HG02938 (cell line): ENCODE results near the gene CNKSR3.
A peak's percentile ranks its signal among the peaks of the same experiment; 100 is the strongest.

Experiments
- ATAC-seq: cut with Tn5 transposase; IDR thresholded peaks from one replicate; pipeline ENCODE4 v1.9.1; 2021; ENCODE audit warnings: mild to moderate bottlenecking, moderate library complexity; ENCODE audit not compliant: unreplicated experiment

Gene CNKSR3

DNA sequence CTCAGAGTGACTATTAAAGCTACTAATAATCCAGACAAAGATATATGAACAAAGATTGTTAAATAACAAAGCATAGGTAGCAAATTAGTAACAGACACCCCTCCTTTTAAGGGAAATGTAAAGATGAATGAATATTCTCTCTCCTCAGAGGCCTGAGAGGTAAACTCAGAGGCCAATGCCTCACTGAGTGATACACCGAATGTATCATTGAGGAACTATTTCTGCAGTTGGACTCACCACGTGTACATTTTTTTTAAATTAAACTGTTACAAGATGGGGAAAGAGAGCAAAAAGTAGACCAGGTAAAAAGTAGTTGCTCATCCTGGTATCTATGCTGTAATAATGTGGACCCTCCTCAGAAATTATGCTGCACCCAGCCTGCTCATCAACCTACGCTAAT, 81.6 kb downstream of the CNKSR3 start:
- no peak for ATAC-seq

DNA sequence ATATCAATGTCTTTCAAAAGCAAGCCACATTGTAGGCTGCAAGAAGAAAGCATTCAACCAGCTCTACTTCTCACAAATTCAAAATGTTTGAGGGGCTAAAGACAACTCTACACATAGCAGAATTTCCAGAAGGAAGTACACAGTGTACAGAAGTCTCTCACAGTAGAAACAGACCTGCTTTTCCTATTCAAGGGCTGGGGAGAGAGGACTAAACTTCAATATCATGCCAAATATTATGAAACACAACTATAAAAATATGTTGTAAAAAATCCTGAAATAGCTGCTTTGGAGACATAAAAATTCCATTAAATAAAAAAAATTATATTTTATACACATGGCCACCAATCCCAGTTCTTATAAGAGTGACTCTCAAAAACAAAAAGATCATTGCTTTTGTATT, 83.0 kb downstream of the CNKSR3 start:
- ATAC-seq: no peak

DNA sequence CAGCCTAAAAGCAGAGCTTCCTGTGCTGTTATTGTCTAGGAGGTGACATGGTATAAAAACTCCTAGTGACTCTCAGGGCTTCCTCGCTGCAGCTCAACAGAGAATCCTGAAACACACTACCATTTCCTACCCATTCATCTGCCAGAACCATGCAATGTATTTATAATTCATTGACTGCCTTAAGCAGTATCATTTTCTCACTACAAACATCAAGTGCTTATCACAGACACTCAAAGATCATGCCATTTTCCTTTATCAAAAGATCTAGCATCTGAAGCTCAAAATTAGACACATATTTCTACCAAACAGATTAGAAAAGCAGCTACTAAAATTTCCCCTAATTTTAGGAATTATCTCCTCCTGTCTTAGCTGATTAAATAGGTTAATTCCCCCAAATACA, 83.5 kb downstream of the CNKSR3 start:
- no peak for ATAC-seq

DNA sequence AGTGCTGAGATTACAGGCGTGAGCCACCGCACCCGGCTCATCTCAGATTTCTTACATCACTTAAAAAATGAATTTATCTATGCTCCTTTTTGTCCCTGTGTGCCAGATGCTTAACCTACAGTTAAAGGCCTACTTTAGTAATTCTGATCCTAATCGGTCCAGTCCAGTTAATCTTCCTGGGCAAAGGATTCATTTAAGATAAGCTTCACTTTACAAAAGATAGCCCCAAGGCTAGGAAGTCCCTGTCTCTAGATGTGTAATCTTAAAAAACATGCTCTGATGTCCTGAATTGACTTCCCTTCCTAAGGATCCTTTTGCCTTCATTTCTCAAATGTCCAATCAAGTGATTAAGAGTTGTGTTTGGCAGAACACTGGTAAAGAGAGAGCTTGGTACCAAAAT, 85.5 kb downstream of the CNKSR3 start:
- no peak for ATAC-seq

DNA sequence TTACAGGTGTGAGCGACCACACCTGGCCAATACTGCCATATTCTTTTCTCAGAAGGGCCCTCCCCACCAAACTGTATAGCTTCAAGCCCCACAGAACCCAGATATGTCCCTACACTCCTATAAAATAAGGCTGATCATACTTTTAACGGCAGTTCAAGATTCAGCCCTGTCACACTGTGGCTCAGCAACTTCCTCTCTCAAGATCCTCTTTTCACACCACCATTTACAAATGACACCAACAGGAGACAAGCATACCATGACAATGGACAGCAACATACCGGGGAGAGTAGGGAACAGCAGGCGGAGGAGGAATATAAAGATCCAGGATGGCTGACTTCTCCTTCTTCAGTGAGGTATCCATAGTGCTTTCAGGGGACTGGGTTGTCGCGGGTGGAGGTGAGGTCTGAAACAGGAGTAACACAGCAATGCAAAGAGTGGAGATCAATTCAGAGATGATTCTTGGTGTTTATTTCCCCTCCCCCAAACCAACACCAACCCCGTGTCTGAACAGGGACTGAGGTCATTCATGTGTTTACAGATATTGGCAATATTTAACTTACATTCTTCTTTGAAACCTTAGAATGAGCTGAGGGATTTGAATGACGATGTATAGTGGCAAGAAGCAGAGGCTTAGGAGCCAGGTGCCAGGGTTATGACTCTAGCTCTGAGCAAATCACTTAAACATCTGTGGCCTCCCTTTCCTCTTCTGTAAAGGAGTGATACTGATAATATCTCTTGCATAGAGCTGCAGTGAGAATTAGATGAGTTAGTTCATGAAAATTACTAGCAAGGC, 96.3 kb downstream of the CNKSR3 start:
- peak; percentile 55 for ATAC-seq

DNA sequence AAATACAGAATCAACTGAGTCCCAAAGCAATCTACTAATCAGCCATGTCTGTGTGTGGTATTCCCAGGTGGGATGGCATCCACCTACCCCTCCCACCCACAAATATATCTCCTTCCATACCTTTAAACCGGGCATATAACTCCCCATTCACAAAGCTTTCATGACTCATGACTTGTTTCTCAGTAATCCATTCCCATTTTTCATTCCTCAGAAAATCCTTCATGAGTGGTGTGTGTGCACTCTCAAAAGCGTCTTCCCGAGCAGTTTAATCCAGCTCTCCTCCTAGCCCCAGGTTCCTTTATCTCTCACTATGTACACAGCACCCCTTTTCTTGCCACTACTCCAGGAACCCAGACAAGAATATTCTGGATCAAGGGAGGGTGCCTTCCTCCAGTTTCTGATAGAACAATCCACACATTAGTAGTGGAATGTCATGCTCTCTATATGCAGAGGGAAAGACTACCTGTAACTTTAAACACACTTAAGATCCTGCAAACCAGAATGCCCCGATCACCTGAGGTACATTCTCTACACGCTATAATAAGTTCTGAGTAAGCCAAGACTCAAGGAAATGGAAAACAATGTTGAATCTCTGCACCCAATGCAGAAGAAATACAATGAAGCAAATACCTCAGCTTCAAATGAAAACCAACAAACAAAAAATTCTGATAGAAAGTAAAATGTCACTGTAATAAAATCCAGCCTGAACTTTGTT, 98.2 kb downstream of the CNKSR3 start:
- no peak for ATAC-seq

DNA sequence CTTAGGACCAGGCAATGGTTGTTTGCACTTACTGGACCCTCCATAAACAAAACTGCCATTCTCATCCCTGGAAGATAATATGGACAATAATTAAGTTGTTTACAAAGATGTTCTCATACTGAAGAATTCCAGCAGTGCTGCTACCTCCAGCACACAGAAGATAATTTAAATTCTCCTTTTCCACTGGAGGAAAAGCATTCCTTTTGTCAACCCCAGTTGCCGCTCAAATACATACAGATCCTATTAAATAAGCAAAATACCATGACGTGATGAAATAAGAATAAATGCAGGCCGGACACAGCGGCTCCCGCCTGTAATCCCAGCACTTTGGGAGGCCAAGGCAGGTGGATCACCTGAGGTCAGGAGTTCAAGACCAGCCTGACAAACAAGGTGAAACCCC, 99.4 kb downstream of the CNKSR3 start:
- no peak for ATAC-seq

DNA sequence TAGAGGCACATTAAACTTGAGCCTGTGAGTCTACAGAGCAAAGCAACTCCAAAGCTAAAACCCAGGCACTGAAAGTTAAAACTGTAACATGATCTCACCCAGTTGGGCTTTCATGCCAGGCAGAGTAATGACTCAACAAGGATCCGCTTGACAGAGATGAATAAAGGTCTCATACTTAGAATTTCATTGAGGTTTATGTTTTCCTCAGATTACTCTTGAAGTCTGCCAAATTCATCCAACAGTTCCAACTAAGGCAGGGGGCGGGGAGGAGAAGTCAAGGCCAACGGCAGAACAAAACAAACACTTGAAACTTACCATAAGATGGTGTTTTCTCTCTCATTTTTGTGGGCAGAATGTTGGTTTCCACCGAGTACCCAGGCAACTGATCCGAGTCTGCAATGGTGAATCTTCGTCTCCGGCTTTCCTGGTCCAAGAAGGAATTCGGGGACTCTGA, 99.8 kb downstream of the CNKSR3 start:
- ATAC-seq: no peak

DNA sequence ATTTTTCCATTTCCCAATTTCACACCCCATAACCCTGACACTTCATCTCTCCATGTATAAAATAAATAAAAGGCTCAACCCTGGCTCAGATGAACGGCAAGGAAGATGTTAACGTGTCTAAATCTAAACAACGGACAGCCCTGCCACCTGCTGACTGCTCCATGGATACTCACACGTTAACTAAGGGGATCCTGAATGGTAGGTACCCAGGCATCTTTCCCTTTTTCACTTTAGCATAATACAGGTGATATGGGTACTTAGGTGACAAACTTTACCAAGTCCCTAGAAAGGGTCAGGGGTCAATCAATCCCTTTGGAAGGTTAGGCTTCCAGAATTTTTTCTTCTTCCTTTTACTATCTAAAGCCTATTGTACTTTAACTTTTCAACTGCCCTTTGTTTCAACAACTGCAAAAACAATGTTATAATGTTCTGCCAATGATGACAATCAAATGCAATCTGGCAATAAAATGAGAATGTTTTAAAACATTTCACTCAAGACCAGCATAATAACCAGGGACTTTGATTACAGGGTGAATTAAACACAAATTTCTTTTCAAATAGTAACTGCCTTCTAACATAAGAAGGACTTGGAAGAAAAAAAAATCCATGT, 101.5 kb downstream of the CNKSR3 start:
- ATAC-seq: no peak

DNA sequence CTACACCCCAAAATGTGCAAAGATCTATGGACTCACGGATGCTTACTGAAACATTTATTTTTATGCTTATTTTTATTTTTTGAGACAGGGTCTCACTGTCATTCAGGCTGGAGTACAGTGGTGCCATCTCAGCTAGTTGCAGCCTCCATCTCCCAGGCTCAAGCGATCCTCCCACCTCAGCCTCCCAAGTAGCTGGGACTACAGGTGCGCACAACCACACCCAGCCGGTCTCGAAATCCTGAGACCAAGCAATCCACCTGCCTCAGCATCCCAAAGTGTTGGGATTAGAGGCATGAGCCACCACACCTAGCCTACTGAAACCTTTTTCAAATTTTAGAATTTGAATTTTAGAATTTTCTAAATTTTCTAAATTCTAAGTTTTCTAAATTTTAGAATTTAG, 103.0 kb downstream of the CNKSR3 start:
- no peak for ATAC-seq

DNA sequence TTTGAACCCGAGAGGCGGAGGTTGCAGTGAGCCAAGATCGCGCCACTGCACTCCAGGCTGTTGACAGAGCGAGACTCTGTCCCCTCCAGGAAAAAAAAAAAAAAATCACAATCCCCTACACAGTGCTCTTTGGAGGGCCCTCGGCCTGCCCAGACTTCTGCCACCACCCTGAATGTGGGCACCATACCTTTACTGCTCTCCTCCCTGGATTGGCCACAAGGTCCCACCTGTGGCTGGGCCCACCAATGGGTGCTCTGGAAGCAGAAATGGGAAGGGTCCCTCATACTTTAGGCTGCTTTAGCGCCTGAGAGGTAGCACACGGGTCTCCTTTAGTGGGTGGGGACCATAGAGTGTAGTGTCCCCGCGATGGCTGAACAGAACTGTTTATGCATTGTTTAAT, 103.6 kb downstream of the CNKSR3 start:
- ATAC-seq: no peak

DNA sequence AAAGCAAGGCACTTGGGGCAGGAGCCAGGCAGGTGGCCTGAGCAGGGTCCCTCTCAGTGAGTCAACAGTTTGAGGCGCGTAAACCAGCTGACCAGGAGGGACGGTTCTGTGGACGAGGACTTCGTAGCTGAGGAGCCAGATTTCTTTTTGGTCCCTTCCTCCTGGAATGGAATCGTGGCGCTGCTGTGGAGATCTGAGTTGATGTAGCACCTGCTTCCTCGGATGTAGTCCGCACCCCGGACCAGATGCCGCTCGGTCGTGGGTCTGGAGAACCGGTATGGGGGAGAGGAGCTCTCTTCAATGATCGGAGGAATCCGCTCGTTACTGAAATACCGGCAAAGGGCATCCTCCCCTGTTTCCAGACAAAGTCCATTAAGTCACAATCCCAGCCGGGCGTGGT, 104.2 kb downstream of the CNKSR3 start:
- ATAC-seq: no peak

DNA sequence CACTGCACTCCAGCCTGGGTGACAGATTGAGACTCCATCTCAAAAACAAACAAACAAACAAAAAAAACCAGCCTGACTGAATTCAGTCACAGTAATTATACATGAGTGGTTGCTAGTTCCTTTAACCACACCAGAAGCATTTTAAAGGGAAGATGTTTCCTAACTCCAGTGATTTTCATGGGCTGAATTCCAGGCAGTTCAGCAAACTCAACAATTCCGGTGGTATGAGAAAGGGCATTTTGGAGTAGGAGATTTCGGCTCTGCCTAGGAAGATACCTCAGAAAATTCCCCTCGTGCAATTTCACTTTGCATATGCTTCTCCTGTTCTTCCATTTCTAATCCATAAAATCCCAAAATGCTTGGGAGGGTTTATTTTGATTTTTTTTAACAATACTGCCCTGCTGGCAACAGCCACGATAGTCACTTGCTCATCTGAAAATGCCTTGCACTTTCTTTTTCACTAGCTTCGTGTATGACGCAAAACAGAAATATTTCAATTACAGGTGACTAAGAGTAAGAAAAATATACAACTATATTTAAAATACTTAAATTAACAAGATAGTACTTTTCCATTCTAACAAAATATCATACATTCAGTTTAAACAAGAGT, 105.6 kb downstream of the CNKSR3 start:
- ATAC-seq: peak; percentile 44

DNA sequence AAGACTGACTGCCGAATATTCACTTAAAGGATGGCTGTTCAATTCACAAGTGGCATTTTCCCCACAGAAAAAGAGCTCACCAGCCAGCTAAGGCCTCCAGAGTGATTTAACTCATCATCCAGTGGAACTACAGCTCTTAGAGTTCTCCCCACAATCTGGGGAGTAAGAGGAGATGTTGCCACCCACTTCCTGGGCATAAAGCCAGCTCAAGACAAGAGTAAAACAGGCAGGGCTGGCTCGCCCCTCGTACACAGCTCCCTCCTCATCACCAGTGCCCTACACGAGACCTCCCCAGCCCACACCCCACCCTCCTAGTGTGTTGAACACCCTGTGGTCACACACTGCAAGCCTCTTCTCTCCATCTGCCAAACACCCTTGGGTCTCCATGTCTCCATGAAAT, 106.7 kb downstream of the CNKSR3 start:
- ATAC-seq: no peak

DNA sequence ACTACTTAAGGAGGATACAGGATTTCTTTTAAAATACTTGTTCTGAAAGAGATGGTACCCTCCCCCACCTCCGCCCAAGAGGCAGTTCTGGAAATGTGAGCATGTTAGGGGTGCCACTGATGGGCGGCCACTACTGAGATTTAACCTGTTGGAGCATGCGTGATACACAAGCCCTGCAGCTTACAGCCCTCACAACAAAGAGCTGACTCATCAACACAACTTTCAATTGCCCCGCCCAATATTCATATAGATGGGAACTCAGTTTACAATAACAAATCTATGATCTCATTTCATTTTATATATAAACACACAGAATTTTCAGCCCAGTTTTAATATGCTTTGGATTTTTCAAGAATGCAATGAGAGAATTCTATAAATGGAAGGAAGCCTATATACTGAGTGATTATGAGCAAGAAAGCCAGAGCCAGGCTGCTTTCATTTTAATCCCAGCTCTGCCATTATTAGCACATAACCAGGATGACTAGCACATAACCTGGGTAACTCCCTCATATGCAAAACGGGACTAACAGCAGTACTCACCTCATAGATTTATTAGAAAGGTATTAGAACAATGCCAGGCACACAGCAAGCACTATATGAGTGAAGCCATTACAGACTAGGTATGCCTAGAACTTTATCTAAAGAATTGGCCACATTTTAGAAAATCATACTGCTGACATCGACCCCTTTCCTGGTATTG, 108.3 kb downstream of the CNKSR3 start:
- ATAC-seq: no peak

DNA sequence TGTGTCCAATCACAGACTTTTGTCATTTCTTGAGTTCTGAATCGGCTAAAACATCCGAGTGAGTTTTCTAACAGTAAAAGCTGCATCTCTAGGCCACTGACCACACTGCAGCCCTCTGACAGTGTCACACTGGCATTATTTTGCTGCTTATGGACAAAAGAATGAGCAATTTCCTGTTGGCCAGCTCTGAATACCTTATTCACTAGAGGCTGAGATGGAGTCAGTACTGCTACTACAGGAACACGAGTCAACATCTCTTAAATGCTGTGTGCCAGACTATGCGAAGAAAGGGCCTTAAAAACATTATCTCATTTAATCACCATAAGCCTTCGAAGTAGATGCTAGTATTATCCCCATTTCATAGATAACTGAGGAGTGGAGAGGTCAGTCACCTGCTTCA, 111.4 kb downstream of the CNKSR3 start:
- ATAC-seq: no peak

DNA sequence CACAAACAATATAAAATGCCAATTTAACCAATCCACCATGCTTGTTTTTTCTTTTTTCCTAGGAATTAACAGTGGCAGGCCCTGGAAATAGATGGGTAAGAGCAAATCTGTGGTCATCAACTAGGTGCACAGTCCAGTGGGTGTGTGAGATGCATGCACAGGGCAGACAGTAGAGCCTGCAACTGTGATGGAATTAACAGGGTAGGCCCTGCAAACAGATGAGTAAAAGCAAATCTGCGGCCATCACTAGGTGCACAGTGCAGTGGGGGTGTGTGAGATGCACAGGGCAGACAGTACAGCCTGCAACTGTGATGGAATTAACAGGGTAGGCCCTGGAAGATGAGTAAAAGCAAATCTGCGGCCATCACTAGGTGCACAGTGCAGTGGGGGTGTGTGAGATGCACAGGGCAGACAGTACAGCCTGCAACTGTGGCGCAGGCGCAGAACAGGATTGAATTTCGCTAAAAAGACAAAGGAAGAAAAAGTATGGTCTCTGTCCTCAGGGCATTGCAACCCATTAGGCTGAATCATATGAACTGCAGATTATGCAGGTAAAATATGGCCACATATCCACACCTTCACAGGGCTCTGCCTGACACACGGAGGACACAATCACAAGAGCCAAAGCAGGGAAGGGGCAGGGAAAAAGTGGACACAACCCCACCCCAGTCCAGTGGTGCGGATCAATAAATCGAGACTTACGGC, 112.8 kb downstream of the CNKSR3 start:
- no peak for ATAC-seq

DNA sequence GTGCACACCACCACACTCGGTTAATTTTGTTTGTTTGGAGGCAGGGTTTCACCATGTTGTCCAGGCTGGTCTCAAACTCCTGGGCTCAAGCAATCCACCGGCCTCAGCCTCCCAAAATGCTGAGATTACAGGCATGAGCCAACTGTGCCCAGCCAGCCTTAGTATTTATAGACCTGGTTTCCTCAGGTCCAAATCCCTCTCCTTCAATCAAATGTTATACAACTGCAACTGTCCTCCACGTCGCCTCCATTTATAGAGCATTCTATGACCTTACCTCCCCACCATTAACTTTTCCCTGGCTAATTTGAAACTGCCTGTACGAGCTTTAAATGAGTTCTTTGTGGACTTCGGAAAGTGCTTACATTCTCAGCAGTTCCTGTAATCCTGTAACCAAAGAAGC, 114.6 kb downstream of the CNKSR3 start:
- no peak for ATAC-seq

DNA sequence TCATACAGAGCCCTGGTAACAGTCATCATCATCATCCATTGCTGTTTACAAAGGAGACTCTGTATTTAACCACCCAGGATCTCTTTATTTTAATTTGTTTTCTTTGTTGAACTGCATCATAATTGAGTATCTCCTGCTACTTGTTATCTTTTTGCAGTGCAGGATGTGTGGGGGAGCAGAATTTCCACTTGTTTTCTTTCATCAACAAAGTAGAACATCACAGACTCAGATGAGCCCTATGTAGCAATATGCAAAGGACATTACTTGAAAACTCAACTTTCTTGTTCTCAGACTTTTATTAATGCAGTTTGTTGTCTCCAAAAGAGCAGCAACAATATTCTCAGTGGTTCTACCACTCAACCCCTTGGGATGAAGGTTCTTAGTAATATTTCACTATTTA, 115.2 kb downstream of the CNKSR3 start:
- no peak for ATAC-seq

DNA sequence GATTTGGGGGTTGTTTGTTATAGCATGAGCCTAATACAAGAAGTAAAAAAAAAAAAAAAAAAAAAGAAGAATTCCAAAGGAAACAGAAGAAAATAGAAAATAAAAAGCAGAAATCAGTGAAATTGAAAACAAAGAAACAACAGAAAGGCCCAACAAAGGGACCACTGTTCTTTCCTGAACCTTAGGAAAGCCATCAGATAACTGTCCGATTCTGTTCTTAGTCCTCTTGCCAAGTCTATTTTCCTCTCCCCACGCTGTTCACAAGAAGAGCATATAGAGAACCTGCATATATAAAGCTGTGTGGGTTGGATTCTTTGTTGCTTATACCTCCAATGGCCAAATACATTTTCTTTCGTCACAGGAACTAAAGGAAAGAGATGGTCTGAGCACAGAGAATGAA, 115.9 kb downstream of the CNKSR3 start:
- no peak for ATAC-seq
